Activated B cell treated with CpG ODN at 0.5 μM for 24 hours (primary cell): ENCODE results near the gene ABCC5. TPM values are rescaled to one million over a fixed set of nuclear protein-coding genes. Genes with fewer than 3 reads are reported as not detected.

Source experiments
- ATAC-seq: fragments of 200-7000 bp; cut with Tn5 transposase; one replicate; pipeline ENCODE4 v1.10.0; 2021; ENCODE audit warnings: low read depth, mild to moderate bottlenecking, moderate library complexity
- CTCF ChIA-PET: fragments of 350-600 bp; sonication (Branson Sonifier 250); formaldehyde crosslinking; loops from one replicate; lab custom pipeline; 2021; ENCODE audit warnings: antibody characterized with exemption; lab: Charles Lee
- POLR2A ChIA-PET: fragments of 350-600 bp; sonication (Branson Sonifier 250); formaldehyde crosslinking; loops from one replicate; lab custom pipeline; 2021; ENCODE audit warnings: antibody characterized with exemption; lab: Charles Lee
- DNase-seq: peaks from one replicate; pipeline ENCODE4 v3.0.0; 2022
- H3K27ac Mint-ChIP-seq: one replicate; pipeline ENCODE4 v1.8.0; 2020; ENCODE audit warnings: mixed read lengths
- H3K27me3 Mint-ChIP-seq: one replicate; pipeline ENCODE4 v1.8.0; 2021; ENCODE audit warnings: mixed read lengths
- H3K36me3 Mint-ChIP-seq: one replicate; pipeline ENCODE4 v1.8.0; 2021; ENCODE audit warnings: low read depth, mixed read lengths
- H3K4me1 Mint-ChIP-seq: one replicate; pipeline ENCODE4 v1.8.0; 2021; ENCODE audit warnings: mixed read lengths
- H3K4me3 Mint-ChIP-seq: one replicate; pipeline ENCODE4 v1.8.0; 2020; ENCODE audit warnings: mild to moderate bottlenecking, mixed read lengths
- H3K9me3 Mint-ChIP-seq: one replicate; pipeline ENCODE4 v1.8.0; 2020; ENCODE audit warnings: mixed read lengths
- intact Hi-C: fragments of 100-400 bp; cut with micrococcal nuclease; formaldehyde crosslinking; loops from one replicate; pipeline ENCODE4 v1.15.1; 2024
- total RNA-seq: library from RNA; stranded (reverse); gene quantifications from 2 replicates; pipeline ENCODE4 v1.2.3, GENCODE V29; 2022
- TF ChIP-seq, protein P1 (sequence below): fragments of 200-600 bp; IDR thresholded peaks from one replicate; pipeline ENCODE4 v1.8.0; 2022; ENCODE audit warnings: antibody characterized with exemption, mild to moderate bottlenecking

The ABCC5 gene
- total RNA-seq, 1 donor from 2014 or later, result 10.6 TPM

DNA sequence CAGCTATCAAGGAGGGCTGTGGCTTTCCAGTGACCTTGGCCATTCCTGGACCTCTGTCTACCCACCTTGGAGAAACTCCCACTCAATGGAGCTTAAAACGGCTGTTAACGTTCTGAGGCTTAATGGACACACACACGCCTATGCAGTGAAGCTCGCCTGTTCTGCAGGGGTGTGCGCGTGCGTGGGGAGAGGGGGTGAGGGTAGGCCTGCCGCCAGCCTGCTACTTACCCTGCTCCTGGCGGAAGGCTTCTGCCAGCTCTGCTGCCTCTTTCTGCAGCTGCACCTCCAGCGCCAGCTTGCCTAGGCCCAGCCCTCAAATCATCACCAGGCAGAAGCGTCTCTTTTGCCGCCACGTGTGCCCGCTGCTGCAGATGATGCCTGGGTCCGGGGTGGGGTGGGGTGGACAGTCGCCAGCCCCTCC is 109.8 kb downstream of the ABCC5 start:
- CTCF ChIA-PET, result no interaction called here
- Mint-ChIP-seq H3K27me3 (no peaks in the 10 kb centered on the region), H3K27ac (no peak overlapping the region), H3K4me1 (no peaks in the 10 kb centered on the region), H3K4me3 (no peak overlapping the region), H3K9me3 (no peaks in the 10 kb centered on the region), H3K36me3 (no peaks in the 10 kb centered on the region)
- intact Hi-C loops, result no loop called here
- TF ChIP-seq, protein P1, sequence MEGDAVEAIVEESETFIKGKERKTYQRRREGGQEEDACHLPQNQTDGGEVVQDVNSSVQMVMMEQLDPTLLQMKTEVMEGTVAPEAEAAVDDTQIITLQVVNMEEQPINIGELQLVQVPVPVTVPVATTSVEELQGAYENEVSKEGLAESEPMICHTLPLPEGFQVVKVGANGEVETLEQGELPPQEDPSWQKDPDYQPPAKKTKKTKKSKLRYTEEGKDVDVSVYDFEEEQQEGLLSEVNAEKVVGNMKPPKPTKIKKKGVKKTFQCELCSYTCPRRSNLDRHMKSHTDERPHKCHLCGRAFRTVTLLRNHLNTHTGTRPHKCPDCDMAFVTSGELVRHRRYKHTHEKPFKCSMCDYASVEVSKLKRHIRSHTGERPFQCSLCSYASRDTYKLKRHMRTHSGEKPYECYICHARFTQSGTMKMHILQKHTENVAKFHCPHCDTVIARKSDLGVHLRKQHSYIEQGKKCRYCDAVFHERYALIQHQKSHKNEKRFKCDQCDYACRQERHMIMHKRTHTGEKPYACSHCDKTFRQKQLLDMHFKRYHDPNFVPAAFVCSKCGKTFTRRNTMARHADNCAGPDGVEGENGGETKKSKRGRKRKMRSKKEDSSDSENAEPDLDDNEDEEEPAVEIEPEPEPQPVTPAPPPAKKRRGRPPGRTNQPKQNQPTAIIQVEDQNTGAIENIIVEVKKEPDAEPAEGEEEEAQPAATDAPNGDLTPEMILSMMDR, result no peak
- no peak for DNase-seq
- no peak for ATAC-seq
- POLR2A ChIA-PET, result interaction anchor here (0.7 kb wide), 1 partner anchor 1450 kb away, joined by 8 read pairs; no protein-coding TSS in a partner anchor

DNA sequence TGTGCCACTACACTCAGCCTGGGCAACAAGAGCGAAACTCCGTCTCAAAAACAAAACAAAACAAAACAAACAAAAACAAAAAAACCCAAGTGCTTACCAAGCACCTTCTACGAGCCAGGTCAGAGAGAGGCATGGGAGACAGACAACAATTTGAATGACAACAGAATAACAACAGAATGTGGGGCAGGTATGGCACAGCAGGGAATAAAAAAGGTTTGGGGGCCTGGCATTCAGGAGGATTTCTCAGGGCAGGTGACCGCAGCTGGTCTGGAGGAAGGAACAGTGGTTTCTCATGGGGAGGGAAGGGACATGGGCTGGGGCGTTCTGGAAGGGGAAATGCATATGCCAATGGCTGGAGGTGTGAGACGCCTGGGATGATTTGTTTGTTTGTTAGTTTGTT is 110.5 kb downstream of the ABCC5 start:
- ATAC-seq, result no peak
- TF ChIP-seq, protein P1, result no peak
- Mint-ChIP-seq H3K4me3 (no peak overlapping the region), H3K4me1 (no peaks in the 10 kb centered on the region), H3K27ac (no peak overlapping the region), H3K36me3 (no peaks in the 10 kb centered on the region), H3K9me3 (no peaks in the 10 kb centered on the region), H3K27me3 (no peaks in the 10 kb centered on the region)
- intact Hi-C loops, result no loop called here
- CTCF ChIA-PET, result no interaction called here
- POLR2A ChIA-PET, result no interaction called here
- DNase-seq, result no peak

DNA sequence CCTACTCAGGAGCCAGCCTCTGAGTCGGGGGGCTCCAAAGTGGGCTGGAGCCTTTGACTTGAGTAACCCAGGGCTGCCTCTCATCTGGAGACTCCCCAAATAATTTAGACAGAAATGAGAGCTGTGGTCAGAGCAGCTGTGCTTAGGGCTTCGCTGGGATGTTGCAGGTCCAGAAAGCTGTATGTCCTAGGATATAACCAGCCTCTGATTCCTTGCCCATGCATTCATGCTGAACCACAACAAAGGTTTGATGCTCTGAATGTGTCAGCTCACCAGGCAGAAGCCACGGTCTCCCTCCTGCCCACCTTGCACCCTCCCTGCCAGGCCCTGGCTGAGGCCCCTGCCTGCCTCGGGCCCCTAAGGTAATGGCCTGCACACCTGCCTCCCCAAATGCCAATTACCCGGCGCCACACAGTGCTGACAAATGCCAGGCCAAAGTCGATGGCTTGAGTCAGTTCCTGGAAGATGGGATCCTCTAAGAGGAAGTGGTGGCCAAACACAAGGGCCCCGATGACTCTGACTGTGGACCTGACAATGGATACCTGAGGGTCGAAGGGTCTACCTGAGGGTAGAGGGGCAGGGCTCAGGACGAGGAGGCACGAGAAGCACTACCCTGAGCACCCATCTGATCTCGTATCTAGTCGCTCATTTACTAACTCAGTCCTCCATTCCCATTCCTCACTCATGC is 111.3 kb downstream of the ABCC5 start:
- Mint-ChIP-seq H3K4me3 (no peak overlapping the region), H3K9me3 (no peaks in the 10 kb centered on the region), H3K27ac (no peak overlapping the region), H3K36me3 (no peaks in the 10 kb centered on the region), H3K27me3 (peaks cover 3% of the 10 kb centered on the region), H3K4me1 (no peaks in the 10 kb centered on the region)
- CTCF ChIA-PET, result interaction anchor here (0.8 kb wide), 1 partner anchor 10 kb away, joined by 3 read pairs; no protein-coding TSS in a partner anchor
- DNase-seq (no peak), ATAC-seq (no peak)
- TF ChIP-seq, protein P1, result no peak
- intact Hi-C loops, result no loop called here
- POLR2A ChIA-PET, result no interaction called here

DNA sequence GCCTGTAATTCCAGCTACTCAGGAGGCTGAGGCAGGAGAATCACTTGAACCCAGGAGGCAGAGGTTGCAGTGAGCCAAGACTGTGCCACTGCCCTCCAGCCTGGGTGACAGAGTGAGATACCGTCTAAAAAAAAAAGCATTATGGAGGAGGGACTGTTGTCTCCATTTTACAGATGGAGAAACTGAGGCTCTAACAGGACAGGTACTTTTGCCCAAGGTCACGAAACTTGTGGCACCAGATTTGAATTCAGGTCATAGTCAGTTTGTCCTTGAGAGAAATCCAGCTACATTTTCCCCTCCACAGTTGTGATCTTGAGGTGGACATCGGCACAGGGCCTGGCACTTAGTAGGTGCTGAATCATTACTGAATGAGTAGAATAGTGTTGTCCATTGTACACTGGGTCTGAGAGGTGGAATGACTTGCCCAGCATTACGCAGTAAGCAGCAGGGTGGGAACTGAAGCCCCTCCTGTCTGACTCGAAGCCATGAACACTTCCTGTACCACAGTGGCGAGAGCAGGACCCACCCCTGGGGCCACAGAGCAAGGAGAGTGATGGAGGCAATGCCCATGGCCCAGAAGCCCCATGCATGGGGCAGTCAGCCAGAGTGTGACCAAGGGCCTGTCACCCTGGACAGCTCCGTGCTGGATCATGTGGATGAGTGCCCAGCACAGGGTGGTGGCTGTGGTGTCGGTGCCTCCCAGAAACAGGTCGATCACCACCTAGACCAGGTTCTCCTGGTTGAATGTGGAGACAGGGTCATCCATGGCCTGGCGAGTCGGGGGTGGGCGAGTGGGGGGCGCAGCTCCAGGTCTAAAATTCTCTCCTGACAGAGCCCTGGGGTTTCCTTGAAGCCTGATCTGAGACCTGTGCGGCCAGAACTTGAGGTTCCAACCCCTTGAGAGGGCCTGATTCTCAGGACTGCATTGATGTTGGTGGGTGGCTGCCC is 112.6 kb downstream of the ABCC5 start:
- Mint-ChIP-seq H3K27me3 (peaks cover 10% of the 10 kb centered on the region), H3K4me1 (no peaks in the 10 kb centered on the region), H3K27ac (no peak overlapping the region), H3K36me3 (no peaks in the 10 kb centered on the region), H3K4me3 (no peak overlapping the region), H3K9me3 (peaks cover 3% of the 10 kb centered on the region)
- DNase-seq (no peak), ATAC-seq (no peak)
- POLR2A ChIA-PET, result no interaction called here
- TF ChIP-seq, protein P1, result no peak
- CTCF ChIA-PET, result interaction anchor here (0.8 to 2.2 kb wide), 5 partner anchors 9 to 383 kb away, joined by 3 to 9 read pairs (median 6); partner anchors contain the start of genes ABCC5 and PARL
- intact Hi-C loops, result loop anchor here (1.0 kb wide), 1 partner anchor 112 kb away; the partner anchor contains the start of gene ABCC5
